Erythroblast (primary cell): ENCODE measurements around the gene MICAL2.

Source experiments
- GATA1 ChIP-seq: IDR thresholded peaks from 2 replicates; pipeline ENCODE4 v1.6.1; 2011; ENCODE audit warnings: low read depth, mild to moderate bottlenecking, control low read depth, low read length, moderate library complexity
- POLR2A ChIP-seq: IDR thresholded peaks from 2 replicates; pipeline ENCODE4 v1.6.1; 2011; ENCODE audit warnings: mild to moderate bottlenecking, low read length

DNA sequence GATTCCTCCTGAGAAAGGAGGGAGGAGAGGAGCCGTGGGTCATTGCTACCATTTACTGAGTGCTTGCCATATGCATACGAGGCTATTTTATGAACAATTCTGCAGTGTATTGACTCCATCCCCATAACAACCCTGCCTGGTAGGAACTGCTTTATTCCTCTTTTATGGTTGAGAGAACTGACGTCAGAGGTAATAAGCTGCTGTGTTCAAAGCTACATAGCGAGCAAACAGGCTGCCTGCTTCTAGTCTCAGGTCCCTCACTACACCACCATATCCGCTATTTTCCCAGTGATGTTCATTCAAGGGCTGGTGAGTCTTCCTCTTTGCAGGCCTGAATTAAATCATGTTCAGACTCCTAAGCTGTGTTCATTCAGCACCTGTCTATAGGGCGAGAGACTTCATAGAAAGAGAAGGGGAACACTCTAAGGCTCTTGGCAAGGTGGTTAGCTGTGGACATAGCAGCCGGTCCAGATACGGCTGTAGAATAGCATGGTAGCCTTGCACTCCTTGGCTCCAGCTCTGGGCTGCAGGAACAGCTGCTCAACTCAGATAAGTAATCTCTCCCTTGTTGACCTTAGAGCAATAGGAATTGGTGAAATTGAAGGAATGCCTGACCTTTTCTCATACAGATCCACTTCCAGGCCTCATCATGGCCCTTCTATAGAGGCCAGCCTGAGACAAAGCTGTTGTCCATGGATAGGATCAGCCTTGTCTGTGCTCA, 82.6 kb downstream of the MICAL2 start:
- no peak for TF ChIP-seq POLR2A
- no peak for TF ChIP-seq GATA1
